Measurements from ENCODE around the gene RNF40.

DNA sequence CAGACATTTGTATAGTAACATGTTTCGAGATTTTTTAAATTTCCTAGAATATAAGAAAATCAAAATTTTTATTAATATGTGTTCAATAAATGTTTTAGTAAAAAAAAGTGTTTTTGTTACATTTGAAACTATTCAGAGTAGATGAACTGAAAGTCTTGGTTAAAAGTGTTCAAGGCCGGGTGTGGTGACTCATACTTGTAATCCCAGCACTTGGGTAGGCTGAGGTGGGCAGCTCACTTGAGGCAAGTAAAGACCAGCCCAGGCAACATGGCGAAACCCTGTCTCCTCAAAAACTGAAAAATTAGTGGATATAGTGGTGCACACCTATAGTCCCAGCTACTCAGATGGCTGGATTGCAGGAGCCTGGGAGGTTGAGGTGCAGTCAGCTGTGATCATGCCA is 30.7 kb upstream of the RNF40 start:
- TF ChIP-seq TCF12 (IDR thresholded peaks at IDR 0.05; ENCODE audit: low read depth), result no peak
- TF ChIP-seq, protein P1, sequence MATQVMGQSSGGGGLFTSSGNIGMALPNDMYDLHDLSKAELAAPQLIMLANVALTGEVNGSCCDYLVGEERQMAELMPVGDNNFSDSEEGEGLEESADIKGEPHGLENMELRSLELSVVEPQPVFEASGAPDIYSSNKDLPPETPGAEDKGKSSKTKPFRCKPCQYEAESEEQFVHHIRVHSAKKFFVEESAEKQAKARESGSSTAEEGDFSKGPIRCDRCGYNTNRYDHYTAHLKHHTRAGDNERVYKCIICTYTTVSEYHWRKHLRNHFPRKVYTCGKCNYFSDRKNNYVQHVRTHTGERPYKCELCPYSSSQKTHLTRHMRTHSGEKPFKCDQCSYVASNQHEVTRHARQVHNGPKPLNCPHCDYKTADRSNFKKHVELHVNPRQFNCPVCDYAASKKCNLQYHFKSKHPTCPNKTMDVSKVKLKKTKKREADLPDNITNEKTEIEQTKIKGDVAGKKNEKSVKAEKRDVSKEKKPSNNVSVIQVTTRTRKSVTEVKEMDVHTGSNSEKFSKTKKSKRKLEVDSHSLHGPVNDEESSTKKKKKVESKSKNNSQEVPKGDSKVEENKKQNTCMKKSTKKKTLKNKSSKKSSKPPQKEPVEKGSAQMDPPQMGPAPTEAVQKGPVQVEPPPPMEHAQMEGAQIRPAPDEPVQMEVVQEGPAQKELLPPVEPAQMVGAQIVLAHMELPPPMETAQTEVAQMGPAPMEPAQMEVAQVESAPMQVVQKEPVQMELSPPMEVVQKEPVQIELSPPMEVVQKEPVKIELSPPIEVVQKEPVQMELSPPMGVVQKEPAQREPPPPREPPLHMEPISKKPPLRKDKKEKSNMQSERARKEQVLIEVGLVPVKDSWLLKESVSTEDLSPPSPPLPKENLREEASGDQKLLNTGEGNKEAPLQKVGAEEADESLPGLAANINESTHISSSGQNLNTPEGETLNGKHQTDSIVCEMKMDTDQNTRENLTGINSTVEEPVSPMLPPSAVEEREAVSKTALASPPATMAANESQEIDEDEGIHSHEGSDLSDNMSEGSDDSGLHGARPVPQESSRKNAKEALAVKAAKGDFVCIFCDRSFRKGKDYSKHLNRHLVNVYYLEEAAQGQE (IDR thresholded peaks at IDR 0.05; ENCODE audit: low read depth), result no peak
- TF ChIP-seq, protein P2, sequence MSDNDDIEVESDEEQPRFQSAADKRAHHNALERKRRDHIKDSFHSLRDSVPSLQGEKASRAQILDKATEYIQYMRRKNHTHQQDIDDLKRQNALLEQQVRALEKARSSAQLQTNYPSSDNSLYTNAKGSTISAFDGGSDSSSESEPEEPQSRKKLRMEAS (IDR thresholded peaks at IDR 0.05), result no peak
- no peak for TF ChIP-seq EP300 (IDR thresholded peaks at IDR 0.05; ENCODE audit: borderline replicate concordance)
- no peak for TF ChIP-seq ZBTB7A (IDR thresholded peaks at IDR 0.05; ENCODE audit: low read depth)
- TF ChIP-seq NFIC (IDR thresholded peaks at IDR 0.05), result no peak
- TF ChIP-seq YY1 (IDR thresholded peaks at IDR 0.05; ENCODE audit: low read depth), result no peak
- no peak for TF ChIP-seq EGR1 (IDR thresholded peaks at IDR 0.05)
- no peak for TF ChIP-seq TAF1 (IDR thresholded peaks at IDR 0.05; ENCODE audit: low read depth)
- no peak for TF ChIP-seq RAD21 (IDR thresholded peaks at IDR 0.05; ENCODE audit: low read depth)
- TF ChIP-seq, protein P3, sequence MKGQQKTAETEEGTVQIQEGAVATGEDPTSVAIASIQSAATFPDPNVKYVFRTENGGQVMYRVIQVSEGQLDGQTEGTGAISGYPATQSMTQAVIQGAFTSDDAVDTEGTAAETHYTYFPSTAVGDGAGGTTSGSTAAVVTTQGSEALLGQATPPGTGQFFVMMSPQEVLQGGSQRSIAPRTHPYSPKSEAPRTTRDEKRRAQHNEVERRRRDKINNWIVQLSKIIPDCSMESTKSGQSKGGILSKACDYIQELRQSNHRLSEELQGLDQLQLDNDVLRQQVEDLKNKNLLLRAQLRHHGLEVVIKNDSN (IDR thresholded peaks at IDR 0.05), result no peak
- no peak for TF ChIP-seq CEBPB (IDR thresholded peaks at IDR 0.05)
- no peak for TF ChIP-seq FOXM1 (IDR thresholded peaks at IDR 0.05; ENCODE audit: borderline replicate concordance, low read depth)
- TF ChIP-seq TEAD4 (IDR thresholded peaks at IDR 0.05), result no peak
